GM18907 (cell line): ENCODE data around the gene SATB2.

Experiments
- ATAC-seq: cut with Tn5 transposase; IDR thresholded peaks from one replicate; pipeline ENCODE4 v1.9.1; 2021; ENCODE audit warnings: mild to moderate bottlenecking, moderate library complexity; ENCODE audit not compliant: unreplicated experiment

Gene SATB2

GRCh38 chr2:199409759-199410529 lies 47.8 kb downstream of the SATB2 start:
- no peak for ATAC-seq

- ATAC-seq, result no peak
Observed at GRCh38 chr2:199407421-199407820, 50.3 kb downstream of the SATB2 start.

- no peak for ATAC-seq
Observed at GRCh38 chr2:199405241-199405640, 52.5 kb downstream of the SATB2 start.

- ATAC-seq, result no peak
Observed at GRCh38 chr2:199404841-199405240, 52.9 kb downstream of the SATB2 start.

GRCh38 chr2:199395311-199395710 lies 62.4 kb downstream of the SATB2 start:
- no peak for ATAC-seq

GRCh38 chr2:199392363-199392762 lies 65.4 kb downstream of the SATB2 start:
- ATAC-seq, result no peak

GRCh38 chr2:199388728-199389268 lies 68.9 kb downstream of the SATB2 start:
- no peak for ATAC-seq

- ATAC-seq, result no peak
Observed at GRCh38 chr2:199384043-199384442, 73.7 kb downstream of the SATB2 start.

- ATAC-seq, result no peak
Observed at GRCh38 chr2:199383021-199383420, 74.7 kb downstream of the SATB2 start.

GRCh38 chr2:199382091-199382490 lies 75.6 kb downstream of the SATB2 start:
- no peak for ATAC-seq

GRCh38 chr2:199381531-199381930 lies 76.2 kb downstream of the SATB2 start:
- no peak for ATAC-seq

- no peak for ATAC-seq
Observed at GRCh38 chr2:199378948-199379650, 78.6 kb downstream of the SATB2 start.

GRCh38 chr2:199370150-199370780 lies 87.5 kb downstream of the SATB2 start:
- no peak for ATAC-seq

GRCh38 chr2:199366406-199366805 lies 91.3 kb downstream of the SATB2 start:
- ATAC-seq, result no peak

GRCh38 chr2:199364153-199364552 lies 93.6 kb downstream of the SATB2 start:
- ATAC-seq, result no peak

- ATAC-seq, result no peak
Observed at GRCh38 chr2:199356412-199356811, 101.3 kb downstream of the SATB2 start.

- ATAC-seq, result no peak
Observed at GRCh38 chr2:199348871-199349270, 108.9 kb downstream of the SATB2 start.

- ATAC-seq, result no peak
Observed at GRCh38 chr2:199344012-199344411, 113.7 kb downstream of the SATB2 start.

GRCh38 chr2:199342334-199342733 lies 115.4 kb downstream of the SATB2 start:
- ATAC-seq, result no peak

GRCh38 chr2:199341123-199341522 lies 116.6 kb downstream of the SATB2 start:
- ATAC-seq, result no peak

- no peak for ATAC-seq
Observed at GRCh38 chr2:199339891-199340605, 117.7 kb downstream of the SATB2 start.
